HG03135 (cell line): ENCODE data around the gene SLC35E4.

Source experiments
- ATAC-seq: cut with Tn5 transposase; IDR thresholded peaks from one replicate; pipeline ENCODE4 v1.9.1; 2021; ENCODE audit warnings: mild to moderate bottlenecking, moderate library complexity; ENCODE audit not compliant: unreplicated experiment

Gene SLC35E4

DNA sequence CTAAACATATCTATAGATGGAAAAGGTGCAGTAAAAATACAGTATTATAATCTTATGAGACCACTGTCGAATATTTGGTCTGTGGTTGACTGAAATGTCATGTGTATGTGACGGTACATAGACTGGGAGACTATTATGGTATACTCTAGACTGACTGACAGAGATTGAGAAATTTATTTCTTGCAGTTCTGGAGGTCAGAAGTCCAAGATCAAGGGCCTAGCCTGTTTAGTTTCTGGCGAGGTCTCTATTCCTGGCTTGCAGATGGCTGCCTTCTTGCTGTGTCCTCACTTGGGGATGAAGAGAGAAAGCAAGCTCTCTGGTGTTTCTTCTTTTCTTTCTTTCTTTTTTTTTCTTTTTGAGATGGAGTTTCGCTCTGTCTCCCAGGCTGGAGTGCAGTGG is 51.8 kb downstream of the SLC35E4 start:
- ATAC-seq = no peak

DNA sequence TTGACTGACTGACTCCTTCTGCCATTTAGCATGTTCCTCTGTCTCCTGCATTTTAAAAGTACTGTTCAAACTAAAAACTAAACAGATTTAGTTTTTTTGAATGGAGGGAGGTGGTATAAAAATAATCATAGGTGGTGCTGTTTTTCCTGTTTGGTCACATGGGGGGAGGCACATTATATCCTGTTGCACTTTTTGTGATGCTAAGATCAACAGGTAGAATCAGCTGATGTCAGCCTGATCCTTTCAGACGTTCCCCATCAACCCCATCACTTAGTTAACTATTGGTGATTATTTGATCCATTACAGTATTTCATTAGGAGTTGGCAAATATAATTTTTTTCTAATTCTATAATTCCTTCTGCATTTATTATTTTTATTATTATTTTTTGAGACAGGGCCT is 54.0 kb downstream of the SLC35E4 start:
- no peak for ATAC-seq

GRCh38 chr22:30691204-30691603 is 55.6 kb downstream of the SLC35E4 start:
- no peak for ATAC-seq

DNA sequence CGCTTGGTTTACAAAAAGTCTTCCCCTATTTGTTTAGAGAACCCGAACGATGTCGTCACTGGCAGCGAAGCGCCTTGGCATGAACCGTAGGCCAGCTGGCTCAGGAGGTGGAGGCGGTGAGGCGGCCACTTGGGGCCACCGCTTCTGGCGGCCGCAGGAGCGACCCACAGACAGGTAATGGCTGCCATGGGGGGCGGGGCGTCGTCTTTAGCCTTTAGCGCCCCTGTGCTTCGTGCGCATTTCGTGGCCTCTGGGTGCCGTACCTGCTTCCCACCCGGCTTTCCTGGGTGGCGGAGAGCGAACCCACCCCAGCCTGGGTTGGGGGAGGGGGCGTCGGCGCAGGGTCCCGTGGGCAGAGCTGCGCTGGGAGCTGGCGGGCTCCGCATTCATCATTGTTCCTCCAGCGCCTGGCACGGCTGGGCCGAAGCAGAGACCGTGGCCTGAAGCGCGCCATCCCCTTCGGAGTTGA is 58.6 kb downstream of the SLC35E4 start:
- ATAC-seq = peak; percentile 39

DNA sequence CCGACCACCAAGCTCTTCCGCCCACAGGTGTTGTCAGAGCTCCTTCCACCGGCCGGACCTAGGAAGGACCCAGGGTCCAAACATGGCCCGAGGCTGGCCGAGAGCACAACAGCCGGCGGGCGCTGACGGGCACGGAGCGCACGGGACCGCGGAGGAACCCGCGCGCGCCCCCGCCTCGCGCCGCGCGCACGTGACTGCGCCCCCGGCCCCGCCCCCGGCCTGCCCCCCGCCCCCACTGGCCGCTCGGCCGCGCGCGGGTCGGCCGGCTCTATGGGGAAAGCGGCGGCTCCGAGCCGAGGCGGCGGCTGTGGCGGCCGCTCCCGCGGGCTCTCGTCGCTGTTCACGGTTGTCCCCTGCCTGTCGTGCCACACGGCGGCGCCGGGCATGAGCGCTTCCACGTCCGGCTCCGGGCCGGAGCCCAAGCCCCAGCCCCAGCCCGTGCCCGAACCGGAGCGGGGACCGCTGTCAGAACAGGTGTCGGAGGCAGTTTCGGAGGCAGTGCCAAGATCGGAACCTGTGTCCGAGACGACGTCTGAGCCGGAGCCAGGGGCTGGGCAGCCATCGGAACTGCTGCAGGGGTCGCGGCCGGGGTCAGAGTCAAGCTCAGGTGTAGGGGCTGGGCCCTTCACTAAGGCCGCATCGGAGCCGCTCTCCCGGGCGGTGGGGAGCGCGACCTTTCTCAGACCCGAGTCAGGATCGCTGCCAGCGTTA is 59.2 kb downstream of the SLC35E4 start, which contains the start of gene OSBP2:
TSS of gene OSBP2 (plus strand) at position 235 of the 711 bp plus-strand sequence. CDS start at position 271, 36 bp downstream.
- ATAC-seq = peak; percentile 41

- ATAC-seq = no peak
Observed at GRCh38 chr22:30695351-30695851, 59.8 kb downstream of the SLC35E4 start.

DNA sequence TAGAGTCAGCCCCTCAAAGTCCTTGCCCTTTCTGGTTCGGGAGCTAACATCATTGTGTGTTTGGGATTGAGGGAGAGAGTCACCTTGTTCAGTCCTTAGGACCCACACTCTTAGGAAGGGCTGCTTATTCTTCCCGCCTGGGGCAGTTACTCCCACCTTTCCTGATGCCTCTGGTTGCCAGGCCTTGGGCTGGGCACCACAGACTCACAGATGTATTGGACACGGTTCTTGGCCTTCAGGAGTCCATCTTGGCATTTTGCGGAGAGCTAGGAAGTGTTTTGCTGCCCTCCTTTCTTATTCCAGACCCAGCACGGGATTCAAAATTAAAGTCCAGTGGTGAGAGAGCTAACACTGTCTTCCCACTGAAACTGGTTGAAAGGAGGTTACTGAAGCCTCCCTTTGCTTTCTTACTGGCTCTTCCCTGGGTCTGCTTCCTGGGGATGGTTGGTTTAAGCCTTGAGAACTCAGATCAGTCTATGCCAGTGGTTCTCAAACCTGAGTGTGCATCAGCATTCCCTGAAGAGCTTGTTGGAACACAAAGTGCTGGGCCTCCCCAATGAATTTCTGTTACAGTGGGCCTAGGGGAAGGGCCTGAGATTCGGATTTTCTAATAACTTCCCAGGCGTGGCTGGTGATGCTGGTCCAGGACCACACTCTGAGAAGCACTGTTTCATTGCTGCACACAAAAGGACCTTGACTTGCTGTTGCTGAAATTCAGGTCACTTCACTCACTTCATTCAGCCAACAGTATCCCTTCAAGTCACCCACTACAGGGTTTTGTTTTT is 60.5 kb downstream of the SLC35E4 start:
- ATAC-seq = no peak
